Panc1 (cell line): ENCODE measurements around the gene DIS3L2. TPM values are rescaled to one million over a fixed set of nuclear protein-coding genes. Genes with fewer than 3 reads are reported as not detected.

Experiments
- ATAC-seq: fragments of 200-7000 bp; cut with Tn5 transposase; 2 replicates; pipeline ENCODE4 v1.9.1; 2020; ENCODE audit warnings: mild to moderate bottlenecking, moderate library complexity
- BruUV-seq: library from RNA; stranded (reverse); fragments of 400-500 nt; replicated peaks from 2 replicates; lab custom pipeline; 2021; lab: Mats Ljungman, UMichigan
- CTCF ChIA-PET: fragments of 300-600 bp; sonication (Branson Sonifier 250); formaldehyde crosslinking; loops from one replicate; lab custom pipeline; 2022; ENCODE audit warnings: antibody characterized with exemption; lab: Charles Lee
- POLR2A ChIA-PET: fragments of 300-600 bp; sonication (Branson Sonifier 250); formaldehyde crosslinking; loops from one replicate; lab custom pipeline; 2022; ENCODE audit warnings: antibody characterized with exemption; lab: Charles Lee
- DNase-seq: peaks from one replicate; pipeline ENCODE4 v3.0.0-alpha.2; 2010; ENCODE audit warnings: low read depth, low spot score
- H3K27ac ChIP-seq: 2 replicates; pipeline ENCODE4 v1.5.1; 2011; ENCODE audit warnings: mild to moderate bottlenecking, low read length, inconsistent platforms
- H3K27me3 ChIP-seq: fragments of 200-500 bp; sonication (Bioruptor generic); 2 replicates; pipeline ENCODE4 v1.6.0; 2014; ENCODE audit warnings: low read length, inconsistent platforms; ENCODE audit not compliant: control insufficient read depth, insufficient read depth
- H3K36me3 ChIP-seq: fragments of 200-500 bp; sonication (Bioruptor generic); 2 replicates; pipeline ENCODE4 v1.5.1; 2014; ENCODE audit warnings: inconsistent platforms, mild to moderate bottlenecking, low read length, moderate library complexity; ENCODE audit not compliant: control insufficient read depth, insufficient read depth
- H3K4me1 ChIP-seq: 2 replicates; pipeline ENCODE4 v1.5.1; 2011; ENCODE audit warnings: inconsistent platforms, mild to moderate bottlenecking, low read length, moderate library complexity; ENCODE audit not compliant: control insufficient read depth, insufficient read depth
- H3K4me3 ChIP-seq, 2 experiments: 2 replicates each; pipeline ENCODE4 v1.5.1; 2011 to 2012; ENCODE audit warnings: low read depth in 2 of 2, low read length in 2 of 2, mild to moderate bottlenecking in 2 of 2, inconsistent platforms in 1 of 2, moderate library complexity in 1 of 2
- H3K9me3 ChIP-seq: fragments of 200-500 bp; sonication (Bioruptor generic); 2 replicates; pipeline ENCODE4 v1.5.1; 2014; ENCODE audit warnings: low read depth, mild to moderate bottlenecking, inconsistent platforms, low read length, moderate library complexity; ENCODE audit not compliant: control insufficient read depth, insufficient read depth
- POLR2AphosphoS5 ChIP-seq: IDR thresholded peaks from 2 replicates; pipeline ENCODE4 v1.6.1; 2012; ENCODE audit warnings: mild to moderate bottlenecking, low read depth, low read length, moderate library complexity
- SIN3A ChIP-seq: IDR thresholded peaks from 2 replicates; pipeline ENCODE4 v1.6.1; 2012; ENCODE audit warnings: low read depth, mild to moderate bottlenecking, low read length, moderate library complexity, borderline replicate concordance; ENCODE audit not compliant: insufficient read depth
- TCF7L2 ChIP-seq: IDR thresholded peaks from 2 replicates; pipeline ENCODE4 v1.6.1; 2011; ENCODE audit warnings: mild to moderate bottlenecking, low read depth, low read length, inconsistent platforms
- in situ Hi-C: cut with HindIII; loops from 2 replicates; pipeline ENCODE4 v1.10.0; 2016; ENCODE audit warnings: low sequenced_read_pairs, low pct_unique_long_range_greater_than_20kb
- intact Hi-C: fragments of 100-400 bp; cut with micrococcal nuclease; formaldehyde crosslinking; loops from one replicate; pipeline ENCODE4 v1.10.0; 2022; ENCODE audit not compliant: unreplicated experiment
- total RNA-seq: library from RNA; stranded (reverse); gene quantifications from one replicate; pipeline ENCODE4 v1.2.1, GENCODE V29; 2021; ENCODE audit not compliant: unreplicated experiment
- TF ChIP-seq, protein P1 (sequence below): fragments of 450-650 bp; IDR thresholded peaks from 2 replicates; pipeline ENCODE4 v1.5.1; 2017; ENCODE audit warnings: mild to moderate bottlenecking
- TF ChIP-seq, protein P2 (sequence below), 2 experiments: IDR thresholded peaks; 2 replicates each; pipeline ENCODE4 v1.6.1; 2011 to 2012; ENCODE audit warnings: low read depth in 2 of 2, control low read depth in 1 of 2, low read length in 1 of 2, mild to moderate bottlenecking in 1 of 2, moderate library complexity in 1 of 2; ENCODE audit not compliant: insufficient read depth in 1 of 2

DIS3L2 gene
- total RNA-seq, 1 experiment from 2014 or later: 28.1 TPM

DNA sequence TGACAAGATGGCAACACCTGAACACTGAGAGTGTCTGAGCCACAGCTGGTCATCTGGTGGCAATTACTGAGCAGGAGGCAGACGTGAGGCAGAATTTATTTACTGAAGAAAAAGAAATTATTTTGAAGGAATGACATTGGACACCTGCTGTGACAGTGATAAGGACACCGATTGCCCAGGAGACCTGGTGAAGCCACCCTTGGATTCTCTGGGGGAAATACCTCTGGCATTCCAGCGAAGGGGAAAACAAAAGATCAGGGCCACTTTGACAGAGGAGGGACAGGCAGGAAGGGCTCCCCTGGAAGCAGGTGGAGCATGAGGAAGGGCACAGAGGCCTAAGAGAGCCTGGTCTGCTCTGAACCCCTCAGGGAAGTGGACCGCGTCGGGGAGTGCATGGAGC lies 331.7 kb downstream of the DIS3L2 start:
- Histone ChIP-seq H3K9me3 (no peaks in the 10 kb centered on the region), H3K27me3 (no peaks in the 10 kb centered on the region), H3K4me3 (no peak overlapping the region), H3K27ac (no peak overlapping the region), H3K4me1 (no peaks in the 10 kb centered on the region; the same call in 1 of the 2 replicates), H3K36me3 (no peaks in the 10 kb centered on the region)
- DNase-seq: no peak
- ChIA-PET POLR2A (no interaction called here), CTCF (interaction anchor here (0.9 kb wide), 1 partner anchor 285 kb away, joined by 3 read pairs; no protein-coding TSS in a partner anchor)
- TF ChIP-seq POLR2AphosphoS5 (no peak), SIN3A (no peak), TCF7L2 (no peak)
- TF ChIP-seq, protein P1, sequence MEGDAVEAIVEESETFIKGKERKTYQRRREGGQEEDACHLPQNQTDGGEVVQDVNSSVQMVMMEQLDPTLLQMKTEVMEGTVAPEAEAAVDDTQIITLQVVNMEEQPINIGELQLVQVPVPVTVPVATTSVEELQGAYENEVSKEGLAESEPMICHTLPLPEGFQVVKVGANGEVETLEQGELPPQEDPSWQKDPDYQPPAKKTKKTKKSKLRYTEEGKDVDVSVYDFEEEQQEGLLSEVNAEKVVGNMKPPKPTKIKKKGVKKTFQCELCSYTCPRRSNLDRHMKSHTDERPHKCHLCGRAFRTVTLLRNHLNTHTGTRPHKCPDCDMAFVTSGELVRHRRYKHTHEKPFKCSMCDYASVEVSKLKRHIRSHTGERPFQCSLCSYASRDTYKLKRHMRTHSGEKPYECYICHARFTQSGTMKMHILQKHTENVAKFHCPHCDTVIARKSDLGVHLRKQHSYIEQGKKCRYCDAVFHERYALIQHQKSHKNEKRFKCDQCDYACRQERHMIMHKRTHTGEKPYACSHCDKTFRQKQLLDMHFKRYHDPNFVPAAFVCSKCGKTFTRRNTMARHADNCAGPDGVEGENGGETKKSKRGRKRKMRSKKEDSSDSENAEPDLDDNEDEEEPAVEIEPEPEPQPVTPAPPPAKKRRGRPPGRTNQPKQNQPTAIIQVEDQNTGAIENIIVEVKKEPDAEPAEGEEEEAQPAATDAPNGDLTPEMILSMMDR: no peak
- TF ChIP-seq, protein P2, sequence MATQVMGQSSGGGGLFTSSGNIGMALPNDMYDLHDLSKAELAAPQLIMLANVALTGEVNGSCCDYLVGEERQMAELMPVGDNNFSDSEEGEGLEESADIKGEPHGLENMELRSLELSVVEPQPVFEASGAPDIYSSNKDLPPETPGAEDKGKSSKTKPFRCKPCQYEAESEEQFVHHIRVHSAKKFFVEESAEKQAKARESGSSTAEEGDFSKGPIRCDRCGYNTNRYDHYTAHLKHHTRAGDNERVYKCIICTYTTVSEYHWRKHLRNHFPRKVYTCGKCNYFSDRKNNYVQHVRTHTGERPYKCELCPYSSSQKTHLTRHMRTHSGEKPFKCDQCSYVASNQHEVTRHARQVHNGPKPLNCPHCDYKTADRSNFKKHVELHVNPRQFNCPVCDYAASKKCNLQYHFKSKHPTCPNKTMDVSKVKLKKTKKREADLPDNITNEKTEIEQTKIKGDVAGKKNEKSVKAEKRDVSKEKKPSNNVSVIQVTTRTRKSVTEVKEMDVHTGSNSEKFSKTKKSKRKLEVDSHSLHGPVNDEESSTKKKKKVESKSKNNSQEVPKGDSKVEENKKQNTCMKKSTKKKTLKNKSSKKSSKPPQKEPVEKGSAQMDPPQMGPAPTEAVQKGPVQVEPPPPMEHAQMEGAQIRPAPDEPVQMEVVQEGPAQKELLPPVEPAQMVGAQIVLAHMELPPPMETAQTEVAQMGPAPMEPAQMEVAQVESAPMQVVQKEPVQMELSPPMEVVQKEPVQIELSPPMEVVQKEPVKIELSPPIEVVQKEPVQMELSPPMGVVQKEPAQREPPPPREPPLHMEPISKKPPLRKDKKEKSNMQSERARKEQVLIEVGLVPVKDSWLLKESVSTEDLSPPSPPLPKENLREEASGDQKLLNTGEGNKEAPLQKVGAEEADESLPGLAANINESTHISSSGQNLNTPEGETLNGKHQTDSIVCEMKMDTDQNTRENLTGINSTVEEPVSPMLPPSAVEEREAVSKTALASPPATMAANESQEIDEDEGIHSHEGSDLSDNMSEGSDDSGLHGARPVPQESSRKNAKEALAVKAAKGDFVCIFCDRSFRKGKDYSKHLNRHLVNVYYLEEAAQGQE (IDR thresholded peaks at IDR 0.05; ENCODE audit: insufficient read depth in 1 of 2, low read depth in 2 of 2, low read length in 1 of 2): no peak
- intact Hi-C loops (no loop called here), in situ Hi-C loops (no loop called here)
- ATAC-seq: no peak
- BruUV-seq: no TSS peak

DNA sequence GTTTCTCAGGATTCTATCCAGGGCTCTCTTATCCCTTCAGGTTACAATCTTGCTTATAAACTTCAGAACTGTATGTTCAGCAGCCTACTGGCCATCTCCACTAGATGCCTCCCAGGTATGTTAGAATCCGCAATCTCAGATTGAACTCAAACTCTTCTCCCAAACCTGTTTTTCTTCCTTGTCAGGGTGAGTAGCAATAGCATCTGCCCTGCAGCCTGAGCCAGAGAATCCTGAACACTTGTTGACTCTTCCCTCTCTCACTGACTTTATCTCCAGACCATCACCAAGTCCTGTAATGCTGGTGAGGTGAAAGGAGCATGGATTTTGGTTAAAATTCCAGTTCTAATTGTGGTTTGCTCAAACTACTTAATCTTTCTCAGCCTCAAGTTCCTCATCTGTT lies 334.5 kb downstream of the DIS3L2 start:
- Histone ChIP-seq H3K36me3 (no peaks in the 10 kb centered on the region), H3K27me3 (no peaks in the 10 kb centered on the region), H3K27ac (no peak overlapping the region), H3K4me3 (no peak overlapping the region), H3K4me1 (peaks cover 6% of the 10 kb centered on the region), H3K9me3 (no peaks in the 10 kb centered on the region)
- ChIA-PET POLR2A (no interaction called here), CTCF (no interaction called here)
- TF ChIP-seq POLR2AphosphoS5 (no peak), SIN3A (no peak), TCF7L2 (no peak)
- TF ChIP-seq, protein P2 (IDR thresholded peaks at IDR 0.05; ENCODE audit: insufficient read depth in 1 of 2, low read depth in 2 of 2, low read length in 1 of 2): no peak
- TF ChIP-seq, protein P1: no peak
- in situ Hi-C loops: no loop called here
- no TSS peak for BruUV-seq
- DNase-seq (no peak), ATAC-seq (no peak)
- intact Hi-C loops: no loop called here
